AG09319 (cell line): ENCODE measurements around the gene ATXN1.

Experiments
- DNase-seq: peaks from one replicate; pipeline ENCODE4 v3.0.0-alpha.2; 2010; ENCODE audit warnings: low read depth; ENCODE audit errors: extremely low read depth
- TF ChIP-seq, protein P1 (sequence below): IDR thresholded peaks from 2 replicates; pipeline ENCODE4 v1.5.1; 2011; ENCODE audit warnings: low read depth, mild to moderate bottlenecking, inconsistent platforms, low read length, moderate library complexity

The ATXN1 gene

DNA sequence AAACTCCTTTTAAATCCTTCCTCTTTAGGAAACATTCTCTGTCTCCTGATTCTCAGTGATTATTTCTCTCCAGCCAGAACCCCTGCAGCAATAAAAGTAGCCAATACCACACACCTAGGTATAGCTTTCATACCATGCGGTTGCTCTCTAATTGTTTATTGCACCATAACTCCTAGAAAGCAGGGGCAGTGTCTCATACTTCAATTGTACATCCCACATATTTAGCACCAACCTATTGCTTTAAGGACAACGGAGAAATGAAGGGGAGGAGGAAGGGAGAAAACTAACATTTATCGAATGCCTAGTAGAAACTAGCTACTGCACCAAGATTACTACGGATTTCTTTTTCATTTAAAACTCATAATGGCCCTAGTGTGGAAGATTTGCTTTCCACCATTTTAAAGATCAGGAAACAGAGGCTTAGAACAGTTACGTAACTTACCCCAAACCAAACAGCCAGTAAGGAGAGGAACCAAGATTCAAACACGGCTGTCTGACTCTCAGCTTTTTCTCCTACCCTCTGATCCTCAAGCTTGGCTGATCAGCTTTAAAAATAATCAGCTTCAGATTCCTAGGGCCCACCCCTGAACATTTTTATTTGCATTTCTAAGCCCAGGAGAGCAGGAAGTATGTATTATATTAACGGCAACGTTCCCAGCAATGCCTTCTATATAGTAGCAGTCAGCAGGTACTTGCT, 43.4 kb upstream of the ATXN1 start:
- DNase-seq = no peak
- TF ChIP-seq, protein P1, sequence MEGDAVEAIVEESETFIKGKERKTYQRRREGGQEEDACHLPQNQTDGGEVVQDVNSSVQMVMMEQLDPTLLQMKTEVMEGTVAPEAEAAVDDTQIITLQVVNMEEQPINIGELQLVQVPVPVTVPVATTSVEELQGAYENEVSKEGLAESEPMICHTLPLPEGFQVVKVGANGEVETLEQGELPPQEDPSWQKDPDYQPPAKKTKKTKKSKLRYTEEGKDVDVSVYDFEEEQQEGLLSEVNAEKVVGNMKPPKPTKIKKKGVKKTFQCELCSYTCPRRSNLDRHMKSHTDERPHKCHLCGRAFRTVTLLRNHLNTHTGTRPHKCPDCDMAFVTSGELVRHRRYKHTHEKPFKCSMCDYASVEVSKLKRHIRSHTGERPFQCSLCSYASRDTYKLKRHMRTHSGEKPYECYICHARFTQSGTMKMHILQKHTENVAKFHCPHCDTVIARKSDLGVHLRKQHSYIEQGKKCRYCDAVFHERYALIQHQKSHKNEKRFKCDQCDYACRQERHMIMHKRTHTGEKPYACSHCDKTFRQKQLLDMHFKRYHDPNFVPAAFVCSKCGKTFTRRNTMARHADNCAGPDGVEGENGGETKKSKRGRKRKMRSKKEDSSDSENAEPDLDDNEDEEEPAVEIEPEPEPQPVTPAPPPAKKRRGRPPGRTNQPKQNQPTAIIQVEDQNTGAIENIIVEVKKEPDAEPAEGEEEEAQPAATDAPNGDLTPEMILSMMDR = no peak

DNA sequence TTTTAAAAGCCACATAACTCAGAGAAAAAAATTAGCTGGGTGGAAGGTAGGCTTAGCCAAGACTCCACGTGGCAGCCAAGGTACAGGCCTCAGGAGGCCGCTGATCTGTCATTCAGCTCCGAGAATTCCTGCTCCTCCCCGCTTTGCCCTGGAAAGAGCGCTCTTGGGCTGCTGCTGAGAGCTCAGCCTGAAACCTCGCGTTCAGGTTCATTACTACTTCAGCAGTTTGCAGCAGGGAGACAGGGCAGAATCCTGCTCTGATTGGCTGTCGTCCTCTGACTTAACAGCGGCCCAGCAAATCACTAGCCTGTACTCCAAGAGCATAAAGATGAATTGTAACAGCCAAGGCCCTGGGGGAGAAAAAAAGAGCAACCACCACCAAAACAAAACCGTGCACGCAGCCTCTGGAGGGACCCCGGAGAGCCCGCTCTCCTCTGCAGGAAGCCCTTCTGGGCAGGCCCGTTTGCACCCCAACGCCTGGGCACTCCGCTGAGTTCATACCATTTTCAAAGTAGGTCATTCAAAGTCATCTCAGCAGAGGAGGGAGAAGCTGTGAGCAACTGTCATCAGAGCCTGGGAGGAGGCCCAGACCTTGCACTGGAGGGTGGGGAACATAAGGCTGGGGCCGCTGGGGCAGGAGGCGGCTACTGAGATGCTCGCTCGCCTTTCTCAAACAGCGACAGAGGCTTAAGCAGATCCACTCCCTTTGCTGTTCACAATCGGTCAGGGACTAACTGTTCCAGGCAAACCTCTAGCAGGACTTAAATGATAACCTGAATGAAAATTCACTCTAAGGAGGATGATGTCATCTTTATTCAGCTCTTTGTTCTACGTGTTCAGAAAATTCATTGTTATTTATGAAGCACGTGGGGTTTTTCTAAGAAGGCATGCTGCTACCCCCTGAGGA, 42.3 kb upstream of the ATXN1 start:
- TF ChIP-seq, protein P1 = no peak
- no peak for DNase-seq

DNA sequence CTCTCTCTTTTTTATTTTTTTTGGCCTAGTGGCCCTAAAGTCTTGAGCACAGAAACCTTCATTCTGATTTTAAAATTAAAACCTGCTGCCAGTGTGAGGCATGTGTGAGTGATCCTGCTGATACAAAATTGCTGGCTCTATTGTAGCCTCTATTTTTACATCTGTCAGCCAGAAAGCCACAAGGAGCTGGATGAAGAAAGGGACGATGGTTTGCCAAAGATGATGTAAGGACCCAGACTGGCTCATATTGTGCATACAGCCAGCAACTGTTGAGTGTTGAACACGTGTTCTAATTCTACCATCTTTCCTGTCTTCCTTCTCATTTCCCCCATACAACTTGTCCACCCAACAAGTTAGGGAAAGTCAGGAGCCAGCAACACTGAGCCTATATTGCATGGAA, 40.8 kb upstream of the ATXN1 start:
- TF ChIP-seq, protein P1 = no peak
- DNase-seq = peak; percentile 73

DNA sequence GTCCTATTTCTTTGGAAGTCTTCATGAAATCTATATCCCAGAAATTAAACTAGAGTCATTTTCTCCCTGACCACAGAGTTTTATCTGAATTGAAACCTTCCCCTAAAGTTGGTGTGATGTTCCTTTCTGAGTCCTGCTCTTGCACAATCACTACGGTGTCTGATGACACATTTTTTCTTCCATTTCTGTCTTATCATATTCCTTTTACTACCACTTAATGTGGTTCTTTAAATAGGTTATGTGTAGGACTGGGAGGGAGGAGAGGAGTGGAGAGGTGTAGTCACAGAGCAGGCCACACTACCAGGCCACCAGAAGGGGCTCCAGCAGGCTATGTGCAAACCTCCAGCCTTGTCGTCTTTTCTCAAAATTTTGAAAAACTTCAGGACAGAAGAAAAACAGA, 39.7 kb upstream of the ATXN1 start:
- TF ChIP-seq, protein P1 = no peak
- DNase-seq = no peak

DNA sequence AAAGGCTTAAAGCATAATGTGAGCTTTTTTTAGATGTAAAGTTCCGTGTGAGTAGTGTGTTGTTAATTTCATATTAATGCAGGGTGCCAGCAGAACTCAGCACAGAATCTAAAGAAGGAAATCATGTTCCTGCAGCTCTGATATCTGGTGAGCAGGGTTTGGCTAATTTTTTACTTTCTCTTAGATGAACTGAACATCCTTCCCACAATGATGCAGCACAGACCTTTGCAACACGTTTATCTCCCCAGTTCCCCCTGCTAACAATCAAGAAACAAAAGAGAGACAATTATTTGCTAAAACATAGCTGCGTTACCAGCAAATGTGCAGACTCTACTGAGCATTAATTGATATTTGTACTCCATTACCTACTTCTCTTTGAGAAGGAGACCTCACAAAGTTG, 39.1 kb upstream of the ATXN1 start:
- TF ChIP-seq, protein P1 = no peak
- no peak for DNase-seq

DNA sequence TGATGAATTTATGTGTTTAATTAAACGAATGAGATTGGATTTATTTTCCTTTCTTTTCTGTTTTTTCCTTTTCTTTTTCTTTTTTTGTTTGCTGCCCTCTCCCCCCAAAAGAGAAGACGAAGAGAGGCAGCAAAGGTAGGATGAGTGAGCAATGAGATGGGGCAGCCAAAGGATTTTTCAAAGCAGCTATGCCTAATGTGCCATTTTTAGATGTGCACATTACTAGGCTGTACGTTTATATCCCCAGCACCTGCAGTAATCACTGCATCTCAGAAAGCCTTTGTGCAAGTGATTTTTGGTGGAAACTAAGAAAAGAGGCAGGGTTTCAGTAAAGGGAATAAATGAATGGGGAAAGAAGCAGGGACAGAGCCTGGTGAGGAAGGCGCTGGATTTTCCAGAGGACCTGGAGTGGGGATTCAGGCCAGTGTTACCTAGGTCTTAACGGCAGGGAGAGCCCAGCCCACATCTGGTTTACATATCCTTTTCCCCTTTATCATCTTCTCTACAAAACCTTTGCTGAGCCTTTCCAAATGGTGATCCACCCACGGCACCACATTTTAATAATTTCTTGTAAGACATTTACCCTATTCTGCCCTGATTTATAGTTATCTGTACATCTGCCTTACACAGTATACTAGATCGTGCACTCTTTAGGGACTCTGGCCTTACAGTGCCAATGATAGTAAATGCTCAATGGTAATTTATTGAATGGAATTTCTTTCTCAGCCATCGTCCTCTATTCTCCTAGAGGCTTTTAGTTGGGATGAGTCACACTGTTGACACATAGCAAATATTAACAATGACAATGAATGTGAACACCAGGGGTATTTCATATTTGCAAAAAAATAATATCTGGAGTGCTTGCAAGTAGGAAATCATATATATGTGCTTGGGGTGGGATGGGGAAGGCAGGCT, 38.3 kb upstream of the ATXN1 start:
- TF ChIP-seq, protein P1 = no peak
- DNase-seq = no peak
